HG03575 (cell line): Measurements from ENCODE around the gene ZFR.
"Not testable (repeated sequence)": the region's sequence is repeated elsewhere in the genome, so short reads cannot be mapped to it uniquely, and the experiment has no call there.

Source experiments
- ATAC-seq: cut with Tn5 transposase; IDR thresholded peaks from one replicate; pipeline ENCODE4 v1.9.1; 2021; ENCODE audit not compliant: unreplicated experiment, insufficient number of reproducible peaks, low FRiP score; ENCODE audit errors: extremely low read depth

ZFR gene

DNA sequence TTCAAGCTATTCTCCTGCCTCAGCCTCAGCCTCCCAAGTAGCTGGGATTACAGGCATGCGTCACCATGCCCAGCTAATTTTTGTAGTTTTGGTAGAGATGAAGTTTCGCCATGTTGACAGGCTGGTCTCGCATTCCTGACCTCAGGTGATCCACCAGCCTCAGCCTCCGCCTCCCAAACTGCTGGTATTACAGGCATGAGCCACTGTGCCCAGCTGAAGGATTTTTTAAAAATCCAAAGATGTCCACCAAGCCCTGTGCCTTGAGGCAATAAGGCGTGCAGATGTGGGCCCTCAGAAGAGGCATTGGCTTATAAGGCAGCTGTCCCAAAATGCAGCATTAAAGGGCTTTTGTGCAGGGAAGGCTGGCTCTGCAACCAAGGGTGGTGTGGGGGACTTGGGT lies 10.3 kb upstream of the ZFR start:
- ATAC-seq: no peak

DNA sequence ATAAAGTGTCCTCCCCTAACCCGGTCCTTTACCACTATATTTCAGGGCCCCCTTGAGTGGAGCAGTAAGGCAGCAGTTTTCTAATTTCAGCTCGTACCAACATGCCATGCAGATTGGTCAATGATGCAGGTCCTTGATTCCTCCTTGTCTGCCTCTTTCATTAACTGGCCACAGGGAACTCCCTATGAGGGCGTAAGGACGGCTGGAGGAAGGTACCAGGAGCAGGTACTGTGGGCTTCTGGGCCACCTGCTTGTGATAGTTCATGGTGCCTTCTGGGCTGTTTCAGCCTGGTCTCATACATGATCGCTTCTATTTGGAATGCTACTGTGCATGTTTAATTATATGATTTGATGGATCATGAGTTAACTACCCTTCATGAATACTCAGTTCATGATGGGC lies 9.4 kb upstream of the ZFR start:
- ATAC-seq: no peak

- not testable (repeated sequence) for ATAC-seq
Observed at GRCh38 chr5:32452316-32452715, 7.8 kb upstream of the ZFR start.

DNA sequence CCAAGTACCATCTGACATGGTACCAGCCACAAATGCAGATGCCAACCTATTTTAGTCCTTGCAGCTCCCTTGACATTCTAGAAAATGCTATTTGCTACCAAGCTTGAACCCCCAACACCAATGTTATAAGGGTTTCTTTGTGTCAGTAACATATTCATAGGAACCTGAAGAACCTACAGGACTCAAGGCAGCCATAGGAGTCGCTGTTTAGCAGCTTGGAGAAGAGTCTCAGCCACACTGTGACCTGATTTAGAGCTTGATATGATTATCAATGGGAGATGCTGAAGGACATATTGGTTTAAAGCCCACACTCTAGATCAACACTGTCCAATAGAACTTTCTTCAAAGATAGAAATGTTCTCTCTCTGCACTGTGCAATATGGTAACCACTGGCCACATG lies 6.4 kb upstream of the ZFR start:
- ATAC-seq: no peak

DNA sequence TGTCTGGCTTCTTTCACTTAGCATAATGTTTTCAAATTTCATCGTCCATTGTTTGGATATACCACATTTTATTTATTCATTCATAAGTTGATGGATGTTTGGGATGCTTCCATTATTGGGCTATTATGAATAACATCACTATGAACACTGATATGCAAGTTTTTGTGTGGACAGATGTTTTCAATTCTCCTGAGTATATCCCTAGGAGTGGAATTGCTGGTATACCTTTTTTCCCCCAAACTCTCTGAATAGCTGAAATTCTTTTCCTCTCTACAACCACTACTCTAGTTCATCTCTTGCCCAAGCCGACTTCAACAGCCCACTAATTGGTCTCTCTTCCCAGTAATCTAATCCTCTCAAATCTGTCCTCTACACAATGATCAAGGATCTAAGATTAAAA lies 4.7 kb upstream of the ZFR start:
- no peak for ATAC-seq

DNA sequence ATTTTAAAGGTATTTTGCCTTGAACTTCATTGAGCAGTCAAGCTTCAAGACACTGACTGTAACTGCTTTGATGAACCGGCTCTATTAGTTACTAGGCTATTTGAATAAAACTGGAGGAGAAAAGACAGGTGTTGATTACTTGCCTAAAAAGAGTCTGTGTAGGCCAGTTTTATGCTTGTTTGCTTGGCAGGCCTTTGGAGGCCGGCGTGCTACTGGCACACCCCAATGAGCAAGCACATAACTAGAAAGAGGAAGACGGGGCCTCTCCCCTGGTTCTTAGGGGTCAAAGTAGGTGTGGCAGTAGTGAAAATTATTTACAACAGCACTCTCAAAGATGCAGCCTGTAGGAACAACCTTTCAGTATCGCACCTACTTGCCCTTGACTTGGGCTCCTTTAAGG lies 2.1 kb upstream of the ZFR start:
- no peak for ATAC-seq

DNA sequence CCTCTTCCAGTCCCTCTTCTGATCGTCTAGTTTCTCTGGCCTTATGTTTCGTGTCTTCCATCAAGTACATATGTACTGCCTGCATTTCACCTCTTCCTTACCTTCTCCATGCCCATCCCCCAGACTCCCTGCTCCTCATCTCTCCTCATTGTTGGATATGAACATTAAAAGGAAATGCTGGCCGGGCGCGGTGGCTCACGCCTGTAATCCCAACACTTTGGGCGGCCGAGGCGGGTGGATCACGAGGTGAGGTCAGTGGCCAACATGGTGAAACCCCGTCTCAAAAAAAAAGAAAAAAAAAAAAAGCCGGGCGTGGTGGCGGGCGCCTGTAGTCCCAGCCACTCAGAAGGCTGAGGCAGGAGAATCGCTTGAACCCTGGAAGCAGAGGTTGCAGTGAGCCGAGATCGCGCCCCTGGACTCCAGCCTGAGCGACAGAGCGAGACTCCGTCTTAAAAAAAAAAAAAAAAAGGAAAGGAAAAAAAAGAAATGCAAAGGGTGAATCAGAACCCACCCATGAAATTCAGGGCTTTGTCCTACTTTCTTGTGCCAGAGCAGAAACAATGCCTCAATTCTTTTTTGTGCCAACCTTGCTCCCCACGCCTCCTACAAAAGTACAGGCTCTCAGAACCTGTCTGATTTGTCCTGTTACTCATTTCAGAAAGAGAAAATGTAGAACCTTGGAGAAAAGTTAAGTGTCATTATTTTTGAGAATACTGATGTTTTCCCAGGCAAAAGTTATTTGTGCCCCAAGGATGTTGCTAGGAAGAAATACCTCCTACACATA lies 1.5 kb upstream of the ZFR start:
- ATAC-seq: no peak

GRCh38 chr5:32445287-32445758 lies 783 bp upstream of the ZFR start:
- ATAC-seq: no peak

- ATAC-seq: no peak
Observed at GRCh38 chr5:32443541-32444430, 754 bp downstream of the ZFR start.

DNA sequence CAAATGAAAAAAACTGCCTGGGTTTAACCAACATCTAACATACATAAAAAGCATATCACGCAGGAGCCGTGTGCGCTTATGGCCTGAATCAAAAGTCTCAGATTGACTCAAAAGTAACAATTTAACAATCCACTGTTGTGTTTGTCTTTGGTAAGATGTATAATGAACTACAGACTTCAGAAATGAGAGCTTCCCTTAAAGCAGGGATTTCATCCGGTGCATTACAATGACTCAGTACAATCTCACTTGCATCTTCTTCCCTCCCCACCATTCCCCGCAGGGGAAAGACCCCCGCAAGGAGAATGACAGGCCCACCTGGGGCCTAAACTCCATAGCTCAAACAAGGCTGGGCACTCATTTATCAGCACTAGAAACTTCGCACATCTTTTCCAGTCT lies 1.4 kb downstream of the ZFR start:
- peak; percentile 28 for ATAC-seq

DNA sequence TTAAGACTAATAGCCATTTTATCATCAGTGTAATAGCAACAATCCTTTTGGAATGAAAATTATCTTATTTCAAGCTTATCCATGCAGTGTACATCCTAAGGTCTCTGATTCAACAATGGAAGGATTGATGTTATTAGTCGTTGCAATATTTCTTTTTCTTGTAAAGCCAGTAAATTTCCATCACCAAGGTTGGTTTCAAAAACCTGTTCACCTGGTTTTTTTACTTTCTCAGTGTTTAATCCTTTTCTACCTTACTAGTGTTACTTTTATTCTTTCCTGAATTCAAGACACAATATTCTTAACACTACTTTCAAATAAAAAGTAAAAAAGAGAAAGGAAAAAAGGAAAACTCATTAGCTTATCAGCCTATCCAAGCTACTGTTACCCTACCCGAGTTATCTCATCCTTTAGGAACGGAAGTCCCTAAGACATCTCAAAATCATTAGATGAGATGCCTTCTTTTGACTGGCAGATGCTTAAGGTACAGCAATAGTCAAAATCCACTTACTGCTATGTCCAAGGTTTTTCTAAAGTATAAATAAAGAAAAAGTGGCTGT lies 5.4 kb downstream of the ZFR start:
- ATAC-seq: no peak

DNA sequence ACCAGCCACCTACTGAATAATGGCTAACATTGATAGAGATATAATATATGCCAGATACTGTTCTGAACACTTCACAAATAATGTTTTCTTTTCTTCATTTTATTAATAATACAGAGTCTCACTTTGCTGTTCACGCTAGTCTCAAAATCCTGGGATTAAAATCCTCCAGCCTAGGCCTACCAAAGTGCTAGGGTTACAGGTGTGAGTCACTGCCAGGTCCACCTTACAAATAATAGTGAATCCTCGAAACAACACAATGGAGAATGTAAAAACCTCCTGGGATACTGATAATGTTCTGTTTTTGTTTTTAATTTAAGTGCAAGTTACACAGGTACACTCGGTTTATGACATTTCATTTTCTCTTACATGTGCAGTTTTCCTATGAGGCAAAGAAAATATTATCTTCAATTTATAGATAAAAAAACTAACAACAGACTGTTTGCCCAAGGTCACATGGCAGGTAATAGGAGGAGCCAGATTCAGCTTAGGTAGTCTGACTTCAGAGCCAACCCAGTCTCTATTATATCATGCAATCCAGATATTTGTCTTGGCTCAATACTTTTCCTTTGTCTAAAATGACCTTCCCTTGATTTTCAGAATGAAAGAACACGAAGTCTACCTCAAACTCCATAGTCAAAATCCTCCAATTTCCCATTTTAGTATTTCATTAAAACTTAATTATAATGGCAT lies 7.8 kb downstream of the ZFR start:
- no peak for ATAC-seq

DNA sequence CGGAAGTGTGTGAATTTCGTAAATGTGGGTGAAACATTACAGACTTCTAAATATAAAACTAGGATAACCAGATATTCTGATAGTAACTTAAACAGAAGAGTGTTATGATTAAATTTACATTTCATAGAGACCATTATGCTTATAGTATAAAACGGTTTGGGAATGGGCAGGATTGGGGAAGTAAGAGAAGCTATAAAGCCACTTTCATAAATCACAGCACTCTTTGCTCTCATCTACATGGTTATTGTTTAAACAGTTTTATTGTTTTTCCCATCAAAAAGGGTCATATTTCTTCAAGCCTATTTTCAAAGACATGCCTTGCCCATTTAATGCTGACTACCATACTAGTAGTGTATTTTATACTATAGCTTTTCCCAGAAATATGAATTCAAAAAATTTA lies 9.2 kb downstream of the ZFR start:
- no peak for ATAC-seq

- no peak for ATAC-seq
Observed at GRCh38 chr5:32434221-32434620, 10.3 kb downstream of the ZFR start.

DNA sequence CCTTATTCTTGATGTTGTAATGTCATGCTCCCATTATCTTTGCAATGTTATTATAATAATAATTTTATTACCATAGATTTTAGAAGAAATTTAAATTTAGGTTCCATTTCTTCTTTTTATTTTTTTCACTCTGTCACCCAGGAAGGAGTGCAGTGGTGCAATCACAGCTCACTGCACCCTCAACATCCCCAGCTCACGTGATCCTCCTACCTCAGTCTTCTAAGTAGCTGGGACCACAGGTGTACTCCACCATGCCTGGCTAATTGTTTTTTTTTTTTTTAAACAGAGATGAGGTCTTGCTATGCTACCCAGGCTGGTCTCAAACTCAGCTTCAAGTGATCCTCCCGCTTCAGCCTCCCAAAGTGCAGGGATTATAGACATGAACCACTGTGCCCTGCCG lies 11.9 kb downstream of the ZFR start:
- ATAC-seq: no peak

- not testable (repeated sequence) for ATAC-seq
Observed at GRCh38 chr5:32430825-32431224, 13.7 kb downstream of the ZFR start.

- no peak for ATAC-seq
Observed at GRCh38 chr5:32428426-32428825, 16.1 kb downstream of the ZFR start.

DNA sequence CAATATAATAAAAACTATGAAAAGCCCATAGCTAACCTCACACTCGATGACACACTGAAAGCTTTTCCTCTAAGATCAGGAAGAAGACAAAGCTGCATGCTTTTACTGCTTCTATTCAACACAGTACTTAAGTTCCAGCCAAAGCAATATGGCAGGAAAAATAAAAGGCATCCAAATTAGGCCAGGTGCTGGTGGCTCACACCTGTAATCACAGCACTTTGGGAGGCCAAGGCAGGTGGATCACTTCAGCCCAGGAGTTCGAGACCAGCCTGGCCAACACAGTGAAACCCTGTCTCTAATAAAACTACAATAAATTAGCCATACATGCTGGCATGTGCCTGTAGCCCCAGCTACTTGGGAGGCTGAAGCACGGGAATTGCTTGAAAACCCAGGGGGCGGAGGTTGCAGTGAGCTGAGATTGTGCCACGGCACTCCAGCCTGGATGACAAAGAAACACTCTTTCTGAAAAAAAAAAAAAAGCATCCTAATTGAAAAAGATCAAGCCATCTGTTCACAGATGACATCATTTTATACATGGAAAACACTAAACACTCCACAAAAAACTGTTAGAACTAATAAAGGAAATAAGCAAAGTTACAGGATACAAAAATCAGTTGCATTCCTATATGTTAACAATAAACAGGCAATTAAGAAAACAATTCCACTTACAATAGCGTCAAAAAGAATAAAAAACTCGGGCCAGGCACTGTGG lies 17.9 kb downstream of the ZFR start:
- ATAC-seq: no peak

- no peak for ATAC-seq
Observed at GRCh38 chr5:32422697-32423096, 21.8 kb downstream of the ZFR start.
